KMS-11 (cell line): ENCODE results near the gene PADI1.

Experiments
- H2AFZ ChIP-seq: fragments of 200-600 bp; sonication (generic); 2 replicates; pipeline ENCODE4 v1.6.1; 2016; ENCODE audit warnings: antibody characterized with exemption, mixed run types, low read depth
- H3K27ac ChIP-seq: fragments of 200-600 bp; sonication (generic); 2 replicates; pipeline ENCODE4 v1.6.1; 2016; ENCODE audit warnings: mild to moderate bottlenecking, mixed run types
- H3K27me3 ChIP-seq: fragments of 200-600 bp; sonication (generic); 2 replicates; pipeline ENCODE4 v1.6.1; 2017; ENCODE audit warnings: mild to moderate bottlenecking, low read depth, mixed run types, moderate library complexity; ENCODE audit not compliant: insufficient read depth
- H3K36me3 ChIP-seq: fragments of 200-600 bp; sonication (generic); 2 replicates; pipeline ENCODE4 v1.6.1; 2017; ENCODE audit warnings: mild to moderate bottlenecking, mixed run types; ENCODE audit not compliant: insufficient read depth
- H3K4me1 ChIP-seq: fragments of 200-600 bp; sonication (generic); 2 replicates; pipeline ENCODE4 v1.6.1; 2016; ENCODE audit warnings: mild to moderate bottlenecking, low read depth, mixed run types; ENCODE audit not compliant: poor library complexity, severe bottlenecking
- H3K4me2 ChIP-seq: fragments of 200-600 bp; sonication (generic); 2 replicates; pipeline ENCODE4 v1.7.0; 2016; ENCODE audit warnings: mild to moderate bottlenecking, mixed run types
- H3K4me3 ChIP-seq: fragments of 200-600 bp; sonication (generic); IDR thresholded peaks from 2 replicates; pipeline ENCODE4 v1.6.1; 2017; ENCODE audit warnings: low read depth, low read length, mixed read lengths; ENCODE audit not compliant: insufficient read depth
- H3K79me2 ChIP-seq: fragments of 200-600 bp; sonication (generic); 2 replicates; pipeline ENCODE4 v1.6.1; 2016; ENCODE audit warnings: low read depth, mixed run types; ENCODE audit not compliant: insufficient read depth
- H3K9ac ChIP-seq: fragments of 200-600 bp; sonication (generic); 2 replicates; pipeline ENCODE4 v1.6.1; 2016; ENCODE audit warnings: mild to moderate bottlenecking, mixed run types
- H4K20me1 ChIP-seq: fragments of 200-600 bp; sonication (generic); 2 replicates; pipeline ENCODE4 v1.6.1; 2016; ENCODE audit warnings: mild to moderate bottlenecking, mixed run types; ENCODE audit not compliant: insufficient read depth
- CTCF ChIP-seq: fragments of 200-600 bp; sonication (generic); conservative IDR thresholded peaks from 2 replicates; pipeline ENCODE4 v1.6.1; 2017; ENCODE audit warnings: low read depth, mild to moderate bottlenecking, antibody characterized with exemption, low read length, moderate library complexity, mixed read lengths

The PADI1 gene

GRCh38 chr1:17255336-17255735 lies 50.4 kb downstream of the PADI1 start:
- Histone ChIP-seq H3K9ac (no peak overlapping the region), H4K20me1 (no peaks in the 10 kb centered on the region), H3K36me3 (no peaks in the 10 kb centered on the region), H3K79me2 (no peaks in the 10 kb centered on the region), H3K4me2 (no peak overlapping the region), H3K27ac (no peak overlapping the region), H3K27me3 (peaks cover 53% of the 10 kb centered on the region), H3K4me3 (no peak overlapping the region), H3K4me1 (no peaks in the 10 kb centered on the region), H2AFZ (no peak overlapping the region)
- TF ChIP-seq CTCF: no peak

- TF ChIP-seq CTCF: no peak
- no peaks in the 10 kb centered on the region for H3K4me1 ChIP-seq
- no peaks in the 10 kb centered on the region for H3K36me3 ChIP-seq
- no peak overlapping the region for H3K27ac ChIP-seq
- peaks cover 51% of the 10 kb centered on the region for H3K27me3 ChIP-seq
- H2AFZ ChIP-seq: no peak overlapping the region
- H3K79me2 ChIP-seq: no peaks in the 10 kb centered on the region
- no peaks in the 10 kb centered on the region for H4K20me1 ChIP-seq
- H3K4me2 ChIP-seq: no peak overlapping the region
- no peak overlapping the region for H3K4me3 ChIP-seq
- H3K9ac ChIP-seq: no peak overlapping the region
Measured at GRCh38 chr1:17258116-17258757, 53.3 kb downstream of the PADI1 start.

- Histone ChIP-seq H3K36me3 (no peaks in the 10 kb centered on the region), H2AFZ (no peak overlapping the region), H4K20me1 (no peaks in the 10 kb centered on the region), H3K4me3 (no peak overlapping the region), H3K27ac (no peak overlapping the region), H3K27me3 (peaks cover 48% of the 10 kb centered on the region), H3K4me2 (no peak overlapping the region), H3K4me1 (no peaks in the 10 kb centered on the region), H3K9ac (no peak overlapping the region), H3K79me2 (no peaks in the 10 kb centered on the region)
- TF ChIP-seq CTCF: no peak
Measured at GRCh38 chr1:17258758-17259130, 53.8 kb downstream of the PADI1 start.

- Histone ChIP-seq H3K4me2 (no peak overlapping the region), H3K27ac (no peak overlapping the region), H3K4me1 (no peaks in the 10 kb centered on the region), H3K9ac (no peak overlapping the region), H2AFZ (no peak overlapping the region), H3K27me3 (peaks cover 51% of the 10 kb centered on the region), H3K79me2 (no peaks in the 10 kb centered on the region), H3K36me3 (no peaks in the 10 kb centered on the region), H4K20me1 (no peaks in the 10 kb centered on the region), H3K4me3 (no peak overlapping the region)
- TF ChIP-seq CTCF: no peak
Measured at GRCh38 chr1:17259233-17259873, 54.4 kb downstream of the PADI1 start.
